DOHH2 (cell line): ENCODE data around the gene RIT2.

Experiments used
- H3F3A ChIP-seq: fragments of 200-600 bp; sonication (generic), shearing (Covaris generic); 2 replicates; pipeline ENCODE4 v1.6.0; 2016; ENCODE audit warnings: antibody characterized with exemption, mild to moderate bottlenecking; ENCODE audit not compliant: control insufficient read depth, insufficient read depth
- H3K27ac ChIP-seq: fragments of 200-600 bp; sonication (generic); 2 replicates; pipeline ENCODE4 v1.5.1; 2014; ENCODE audit warnings: low read depth, mild to moderate bottlenecking, low read length, moderate library complexity
- H3K27me3 ChIP-seq: fragments of 200-600 bp; sonication (generic); 2 replicates; pipeline ENCODE4 v1.6.1; 2014; ENCODE audit warnings: mild to moderate bottlenecking, low read length, mixed read lengths; ENCODE audit not compliant: control insufficient read depth
- H3K36me3 ChIP-seq: fragments of 200-600 bp; sonication (generic); 2 replicates; pipeline ENCODE4 v1.6.1; 2014; ENCODE audit warnings: mild to moderate bottlenecking, low read length, moderate library complexity, mixed read lengths; ENCODE audit not compliant: control insufficient read depth
- H3K4me1 ChIP-seq: fragments of 200-600 bp; sonication (generic); 2 replicates; pipeline ENCODE4 v1.6.1; 2014; ENCODE audit warnings: mild to moderate bottlenecking, low read length, mixed read lengths; ENCODE audit not compliant: control insufficient read depth
- H3K4me2 ChIP-seq: fragments of 200-600 bp; sonication (generic); 2 replicates; pipeline ENCODE4 v1.6.0; 2014; ENCODE audit warnings: mild to moderate bottlenecking, low read length, moderate library complexity
- H3K4me3 ChIP-seq: fragments of 200-600 bp; sonication (generic); 2 replicates; pipeline ENCODE4 v1.5.1; 2014; ENCODE audit warnings: mild to moderate bottlenecking, low read length, mixed read lengths
- H3K79me2 ChIP-seq: fragments of 200-600 bp; sonication (generic); 2 replicates; pipeline ENCODE4 v1.6.1; 2014; ENCODE audit warnings: mild to moderate bottlenecking, low read length, mixed read lengths; ENCODE audit not compliant: control insufficient read depth
- H3K9me2 ChIP-seq: fragments of 200-600 bp; sonication (generic); replicated peaks from 2 replicates; pipeline ENCODE4 v1.6.1; 2014; ENCODE audit warnings: mild to moderate bottlenecking, low read length, mixed read lengths; ENCODE audit not compliant: control insufficient read depth
- H3K9me3 ChIP-seq: fragments of 200-600 bp; sonication (generic); 2 replicates; pipeline ENCODE4 v1.6.1; 2014; ENCODE audit warnings: antibody characterized with exemption, low read length, mixed read lengths; ENCODE audit not compliant: control insufficient read depth, insufficient read depth
- H4K20me1 ChIP-seq: fragments of 200-600 bp; sonication (generic); 2 replicates; pipeline ENCODE4 v1.6.0; 2014; ENCODE audit warnings: low read depth, mild to moderate bottlenecking, antibody characterized with exemption, low read length, moderate library complexity; ENCODE audit not compliant: control insufficient read depth, insufficient read depth
- EZH2phosphoT487 ChIP-seq: fragments of 200-600 bp; sonication (generic); IDR thresholded peaks from 2 replicates; pipeline ENCODE4 v1.6.1; 2017; ENCODE audit warnings: borderline replicate concordance, mild to moderate bottlenecking, antibody characterized with exemption, low read length, moderate library complexity, mixed read lengths
- TF ChIP-seq, protein P1 (sequence below): fragments of 200-600 bp; sonication (generic); IDR thresholded peaks from one replicate; pipeline ENCODE4 v1.5.1; 2014; ENCODE audit warnings: antibody characterized with exemption, mild to moderate bottlenecking, low read depth, low read length; ENCODE audit not compliant: poor library complexity, severe bottlenecking

The RIT2 gene

DNA sequence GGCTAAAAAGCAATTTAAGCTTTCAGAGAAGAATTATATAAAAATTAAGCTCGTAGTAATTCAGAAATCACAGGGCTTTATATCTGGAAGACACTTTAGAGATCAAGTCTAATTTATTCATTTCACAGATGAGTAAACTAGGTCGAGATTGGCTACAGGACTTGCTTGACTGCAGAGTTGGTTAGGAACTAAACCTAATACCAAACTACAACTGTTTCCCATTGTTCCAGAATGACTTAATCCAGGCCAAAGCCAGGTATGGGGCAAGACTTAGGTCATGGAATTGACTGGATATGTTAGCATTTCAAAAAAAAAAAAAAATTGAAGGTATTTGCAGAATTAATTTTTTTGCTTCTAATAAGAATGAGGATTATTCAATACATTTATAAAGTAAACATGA, 146.1 kb downstream of the RIT2 start:
- Histone ChIP-seq H3K36me3 (no peaks in the 10 kb centered on the region), H4K20me1 (no peaks in the 10 kb centered on the region), H3K79me2 (no peaks in the 10 kb centered on the region), H3K4me2 (no peak overlapping the region), H3F3A (no peaks in the 10 kb centered on the region), H3K27ac (no peak overlapping the region), H3K9me3 (no peaks in the 10 kb centered on the region), H3K9me2 (no peaks in the 10 kb centered on the region), H3K4me3 (no peak overlapping the region), H3K4me1 (no peaks in the 10 kb centered on the region), H3K27me3 (no peaks in the 10 kb centered on the region)
- TF ChIP-seq, protein P1, sequence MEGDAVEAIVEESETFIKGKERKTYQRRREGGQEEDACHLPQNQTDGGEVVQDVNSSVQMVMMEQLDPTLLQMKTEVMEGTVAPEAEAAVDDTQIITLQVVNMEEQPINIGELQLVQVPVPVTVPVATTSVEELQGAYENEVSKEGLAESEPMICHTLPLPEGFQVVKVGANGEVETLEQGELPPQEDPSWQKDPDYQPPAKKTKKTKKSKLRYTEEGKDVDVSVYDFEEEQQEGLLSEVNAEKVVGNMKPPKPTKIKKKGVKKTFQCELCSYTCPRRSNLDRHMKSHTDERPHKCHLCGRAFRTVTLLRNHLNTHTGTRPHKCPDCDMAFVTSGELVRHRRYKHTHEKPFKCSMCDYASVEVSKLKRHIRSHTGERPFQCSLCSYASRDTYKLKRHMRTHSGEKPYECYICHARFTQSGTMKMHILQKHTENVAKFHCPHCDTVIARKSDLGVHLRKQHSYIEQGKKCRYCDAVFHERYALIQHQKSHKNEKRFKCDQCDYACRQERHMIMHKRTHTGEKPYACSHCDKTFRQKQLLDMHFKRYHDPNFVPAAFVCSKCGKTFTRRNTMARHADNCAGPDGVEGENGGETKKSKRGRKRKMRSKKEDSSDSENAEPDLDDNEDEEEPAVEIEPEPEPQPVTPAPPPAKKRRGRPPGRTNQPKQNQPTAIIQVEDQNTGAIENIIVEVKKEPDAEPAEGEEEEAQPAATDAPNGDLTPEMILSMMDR = no peak
- no peak for TF ChIP-seq EZH2phosphoT487

DNA sequence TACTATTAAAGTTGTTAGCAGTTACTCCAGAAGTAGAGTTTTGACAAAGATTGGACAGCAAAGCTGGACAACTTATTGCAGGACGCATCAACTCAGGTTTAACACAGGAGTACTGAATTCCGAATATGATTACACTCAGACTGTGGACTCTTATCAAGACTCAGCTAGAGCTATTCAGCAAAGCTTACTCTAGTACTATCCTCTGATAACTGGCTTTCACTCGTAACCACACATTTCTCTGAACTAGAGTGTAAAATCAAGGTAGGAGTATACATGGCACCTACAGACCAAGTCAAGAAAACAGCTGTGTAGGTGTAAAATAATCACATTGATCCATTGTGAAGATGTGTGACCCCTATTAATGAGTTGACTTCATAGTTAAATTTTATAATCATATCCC, 154.2 kb downstream of the RIT2 start:
- Histone ChIP-seq H3F3A (no peaks in the 10 kb centered on the region), H3K4me1 (no peaks in the 10 kb centered on the region), H3K9me3 (no peaks in the 10 kb centered on the region), H3K27ac (no peak overlapping the region), H3K79me2 (no peaks in the 10 kb centered on the region), H3K27me3 (no peaks in the 10 kb centered on the region), H3K36me3 (no peaks in the 10 kb centered on the region), H3K9me2 (no peaks in the 10 kb centered on the region), H3K4me2 (no peak overlapping the region), H3K4me3 (no peak overlapping the region), H4K20me1 (no peaks in the 10 kb centered on the region)
- TF ChIP-seq, protein P1 = no peak
- no peak for TF ChIP-seq EZH2phosphoT487

DNA sequence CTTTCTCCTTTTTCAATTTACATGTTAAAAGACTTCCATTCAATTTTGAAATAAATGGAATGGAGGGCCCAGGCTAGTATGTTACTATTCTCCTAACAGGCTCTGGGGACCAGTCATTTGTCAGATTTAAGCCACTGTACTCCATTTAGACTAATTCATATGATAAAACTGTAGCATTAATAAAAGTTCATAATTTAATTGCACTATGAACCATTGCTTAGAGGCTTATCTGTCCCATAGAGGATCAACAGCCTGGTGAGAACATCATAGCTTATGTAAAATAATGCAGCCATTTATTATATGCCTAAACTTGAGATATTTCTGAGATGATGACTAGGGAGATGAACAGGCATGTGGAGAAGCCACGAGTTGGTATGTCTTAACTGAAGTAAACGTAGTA, 156.0 kb downstream of the RIT2 start:
- no peaks in the 10 kb centered on the region for H3K4me1 ChIP-seq
- no peaks in the 10 kb centered on the region for H4K20me1 ChIP-seq
- no peaks in the 10 kb centered on the region for H3K36me3 ChIP-seq
- H3K4me2 ChIP-seq = no peak overlapping the region
- H3K4me3 ChIP-seq = no peak overlapping the region
- H3F3A ChIP-seq = no peaks in the 10 kb centered on the region
- H3K27ac ChIP-seq = no peak overlapping the region
- H3K9me2 ChIP-seq = no peaks in the 10 kb centered on the region
- H3K9me3 ChIP-seq = no peaks in the 10 kb centered on the region
- no peaks in the 10 kb centered on the region for H3K79me2 ChIP-seq
- no peaks in the 10 kb centered on the region for H3K27me3 ChIP-seq
- TF ChIP-seq EZH2phosphoT487 = no peak
- TF ChIP-seq, protein P1 = no peak

DNA sequence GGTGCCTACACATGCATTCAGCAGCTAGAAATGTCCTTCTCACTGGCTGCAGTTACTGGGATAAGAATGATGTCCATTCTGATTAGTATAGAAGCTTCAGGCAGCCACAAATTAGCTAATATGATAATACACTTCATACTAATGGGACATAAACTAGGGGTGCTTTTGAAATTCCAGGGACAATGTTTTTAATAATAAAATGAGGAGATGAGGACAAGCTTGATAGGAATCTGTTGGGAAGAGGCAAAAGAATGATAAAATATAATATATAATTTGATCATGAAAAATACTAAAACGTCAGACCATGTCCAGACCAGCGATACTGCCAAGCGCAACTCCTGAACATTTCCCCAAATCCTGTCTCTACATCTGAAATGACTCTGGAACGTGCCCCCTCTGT, 157.1 kb downstream of the RIT2 start:
- Histone ChIP-seq H3K4me2 (no peak overlapping the region), H3K27me3 (no peaks in the 10 kb centered on the region), H3F3A (no peaks in the 10 kb centered on the region), H3K4me3 (no peak overlapping the region), H3K4me1 (no peaks in the 10 kb centered on the region), H3K36me3 (no peaks in the 10 kb centered on the region), H3K9me2 (no peaks in the 10 kb centered on the region), H3K9me3 (no peaks in the 10 kb centered on the region), H3K27ac (no peak overlapping the region), H4K20me1 (no peaks in the 10 kb centered on the region), H3K79me2 (no peaks in the 10 kb centered on the region)
- TF ChIP-seq, protein P1 = no peak
- no peak for TF ChIP-seq EZH2phosphoT487
